RCC 7860 (cell line): Measurements from ENCODE around the gene DNAJC30.

Experiments
- DNase-seq: peaks from one replicate; pipeline ENCODE4 v3.0.0-alpha.2; 2015; ENCODE audit warnings: low spot score
- FAIRE-seq: peaks from 2 replicates; lab custom pipeline; 2012; peaks lifted over from hg19 to GRCh38; lab: Jason Lieb, UNC

DNAJC30 gene

DNA sequence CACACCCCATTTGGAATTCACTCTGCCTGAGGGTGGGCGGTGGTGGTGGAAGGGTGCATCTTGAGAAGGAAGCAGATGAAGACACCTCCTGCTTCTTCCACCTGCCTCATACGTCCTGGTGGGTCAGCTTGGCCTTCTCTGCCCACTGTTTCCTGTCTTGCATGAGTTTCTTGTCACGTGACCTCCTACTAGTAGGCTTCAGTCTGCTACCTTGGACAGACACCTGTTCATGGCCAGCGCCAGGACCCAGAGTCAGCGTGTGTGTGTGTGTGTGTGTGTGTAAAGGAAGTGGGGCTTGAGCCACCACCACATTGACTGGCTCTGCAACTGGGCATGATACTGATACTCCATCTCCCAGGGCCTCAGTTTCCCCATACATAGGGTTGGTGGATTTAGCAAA is 32.7 kb downstream of the DNAJC30 start:
- no peak for DNase-seq
- FAIRE-seq: no peak

DNA sequence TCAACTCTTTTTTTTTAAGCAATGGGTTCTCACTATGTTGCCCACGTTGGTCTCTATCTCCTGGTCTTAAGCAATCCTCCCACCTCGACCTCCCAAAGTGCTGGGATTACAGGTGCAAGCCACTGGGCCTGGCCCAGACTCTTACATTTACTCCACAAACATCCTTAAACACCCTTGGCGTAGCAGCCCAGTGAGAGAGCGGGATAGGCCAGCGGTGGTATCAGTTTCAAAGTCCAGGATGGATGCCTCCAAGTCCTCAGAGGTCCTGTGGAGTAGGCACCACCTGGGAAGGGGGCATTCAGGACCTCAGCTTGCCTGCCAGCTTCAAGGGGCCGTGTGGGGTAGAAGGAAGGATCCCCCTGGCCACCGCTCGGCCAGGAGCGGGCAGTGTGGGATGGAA is 33.7 kb downstream of the DNAJC30 start:
- no peak for FAIRE-seq
- no peak for DNase-seq

DNA sequence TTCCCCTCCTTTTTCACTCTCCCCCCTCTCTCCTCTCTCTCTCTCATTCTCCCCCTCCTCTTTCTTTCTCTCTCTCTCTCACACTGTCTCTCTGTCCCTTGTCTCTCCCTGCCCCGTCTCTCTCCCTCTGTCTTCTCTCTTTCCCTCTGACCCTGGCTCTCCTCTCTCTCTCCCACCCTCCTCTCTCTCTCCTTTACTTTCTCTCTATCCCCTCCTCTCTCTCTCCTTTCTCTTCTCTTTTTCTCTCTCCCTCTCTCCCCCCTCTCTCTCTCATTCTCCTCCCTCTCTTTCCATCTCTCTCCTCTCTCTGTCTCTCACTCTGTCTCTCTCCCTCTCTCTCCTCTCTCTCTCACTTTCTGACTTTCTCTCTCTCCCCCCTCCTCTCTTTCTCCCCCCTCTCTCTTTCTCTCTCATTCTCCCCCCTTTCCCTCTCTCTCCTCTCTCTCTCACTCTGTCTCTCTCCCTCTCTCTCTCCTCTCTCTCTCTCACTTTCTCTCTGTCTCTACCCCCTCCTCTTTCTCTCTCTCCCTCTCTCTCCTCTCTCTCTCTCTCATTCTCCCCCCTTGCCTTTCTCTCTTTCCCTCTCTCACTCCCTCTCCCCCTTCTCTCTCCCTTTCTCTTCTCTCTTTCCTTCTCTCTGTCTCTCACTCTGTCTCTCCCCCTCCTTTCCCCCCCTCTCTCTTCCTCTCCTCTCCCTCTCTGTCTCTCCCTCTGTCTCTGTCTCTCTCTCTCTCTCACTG is 34.5 kb downstream of the DNAJC30 start:
- no peak for FAIRE-seq
- DNase-seq: no peak

DNA sequence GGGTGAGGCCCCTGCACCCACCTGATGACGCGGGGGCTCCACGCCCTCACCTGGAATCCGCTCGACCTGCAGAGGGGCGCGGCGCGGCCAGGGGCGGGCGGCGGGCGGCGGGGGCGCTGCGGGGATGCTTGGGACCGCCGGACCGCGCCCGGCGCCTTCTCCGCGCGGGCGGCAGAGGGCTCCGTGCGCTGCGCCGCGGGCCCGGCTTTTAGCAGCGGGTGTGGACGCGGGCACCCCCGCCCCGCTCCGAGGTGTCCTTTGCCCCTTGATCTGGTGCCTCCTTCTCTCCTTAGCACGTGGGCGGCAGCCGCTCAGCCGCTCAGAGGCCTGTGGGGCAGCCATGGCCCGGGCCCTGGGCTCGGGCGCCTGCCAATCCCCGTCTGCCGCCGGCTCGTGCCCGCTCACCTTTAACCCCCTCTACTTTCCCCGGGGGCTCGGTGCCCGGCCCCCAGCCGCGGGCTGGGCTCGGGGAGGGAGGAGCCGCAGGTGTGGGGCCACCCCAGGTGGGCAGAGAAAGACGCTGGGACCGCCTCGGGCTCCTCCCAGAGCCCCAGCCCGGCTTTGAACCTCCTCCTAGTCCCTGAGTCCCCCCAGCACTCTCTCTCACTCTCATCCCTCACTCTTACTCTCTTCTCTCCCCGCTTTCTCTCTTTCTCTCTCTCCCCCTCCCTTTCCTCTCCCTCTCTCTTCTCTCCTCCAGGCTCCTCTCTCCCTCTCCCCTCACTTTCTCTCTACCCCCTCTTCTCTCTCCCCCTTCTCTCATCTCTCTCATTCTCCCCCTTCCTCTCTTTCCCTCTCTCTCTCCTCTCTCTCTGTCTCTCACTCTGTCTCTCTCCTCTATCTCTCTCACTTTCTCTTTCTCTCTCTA is 35.3 kb downstream of the DNAJC30 start:
- DNase-seq (no peak), FAIRE-seq (no peak)

DNA sequence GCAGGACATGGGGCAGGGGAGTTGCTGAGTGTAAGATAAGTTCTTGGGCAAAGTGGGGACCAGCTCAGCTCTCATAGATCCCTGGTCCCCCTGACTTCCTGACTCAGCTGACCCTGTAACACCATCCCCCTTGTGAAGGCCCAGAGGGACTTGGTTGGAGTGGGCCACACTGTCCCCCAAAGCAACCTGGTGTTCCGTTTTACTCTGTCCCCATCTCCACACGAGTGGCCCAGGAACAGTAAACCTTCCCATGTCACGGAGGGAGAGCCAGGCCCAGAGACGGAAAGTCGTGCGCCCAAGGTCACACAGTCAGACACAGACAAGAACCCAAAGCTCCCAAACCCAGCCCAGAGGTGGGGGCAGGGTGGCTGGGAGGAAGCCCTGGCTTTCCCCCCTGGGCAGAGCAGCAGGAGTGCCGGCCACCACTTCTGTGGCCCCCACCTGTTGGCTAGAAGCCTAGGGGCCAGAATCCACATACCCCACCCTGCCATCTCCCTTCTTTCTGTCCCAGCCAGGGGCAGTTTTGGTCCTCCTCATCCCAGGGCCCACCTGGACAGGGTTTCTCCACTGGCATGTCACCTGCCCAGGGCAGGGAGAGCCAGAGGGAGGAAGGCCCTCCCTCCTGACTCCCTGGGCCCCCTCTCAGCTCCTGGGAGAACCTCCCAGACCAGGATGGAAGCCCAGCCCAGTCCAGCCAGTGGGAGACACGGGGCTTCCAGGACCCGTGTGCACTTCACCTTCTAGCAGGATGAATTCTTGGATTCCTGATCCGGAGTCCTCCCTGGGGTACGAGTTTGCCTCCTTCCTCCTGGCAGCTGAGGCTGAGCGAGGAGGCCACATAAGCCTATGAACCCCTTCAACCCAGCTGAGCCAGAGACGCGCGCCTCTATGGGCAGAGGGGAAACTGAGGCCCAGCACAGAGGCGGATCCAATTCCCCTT is 36.2 kb downstream of the DNAJC30 start:
- FAIRE-seq (no peak), DNase-seq (no peak)

DNA sequence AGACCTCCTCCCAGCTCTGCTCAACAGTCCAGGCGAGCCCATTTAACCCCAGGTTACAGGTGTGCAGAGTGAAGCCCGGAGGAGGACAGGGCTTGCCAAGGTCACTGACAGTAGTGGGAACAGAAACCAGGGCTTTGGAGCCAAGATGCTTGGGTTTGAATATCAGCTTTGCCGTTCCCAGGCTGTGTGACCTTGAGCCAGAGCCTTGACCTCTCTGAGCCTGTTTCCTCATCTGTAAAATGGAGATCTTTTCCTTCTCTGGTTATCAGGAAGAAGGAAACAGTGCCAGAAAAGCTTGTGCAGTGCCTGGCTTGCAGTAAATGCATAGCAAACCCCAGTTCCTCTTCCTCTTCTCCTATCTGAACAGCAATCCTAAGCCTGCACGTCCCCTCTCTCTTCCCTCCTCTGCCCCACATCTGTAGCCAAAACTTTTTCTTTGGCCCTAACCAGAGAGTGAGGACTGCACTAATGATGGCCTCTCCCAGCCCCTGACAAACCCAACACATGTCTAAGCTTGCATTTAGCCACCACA is 37.5 kb downstream of the DNAJC30 start:
- FAIRE-seq: no peak
- no peak for DNase-seq

DNA sequence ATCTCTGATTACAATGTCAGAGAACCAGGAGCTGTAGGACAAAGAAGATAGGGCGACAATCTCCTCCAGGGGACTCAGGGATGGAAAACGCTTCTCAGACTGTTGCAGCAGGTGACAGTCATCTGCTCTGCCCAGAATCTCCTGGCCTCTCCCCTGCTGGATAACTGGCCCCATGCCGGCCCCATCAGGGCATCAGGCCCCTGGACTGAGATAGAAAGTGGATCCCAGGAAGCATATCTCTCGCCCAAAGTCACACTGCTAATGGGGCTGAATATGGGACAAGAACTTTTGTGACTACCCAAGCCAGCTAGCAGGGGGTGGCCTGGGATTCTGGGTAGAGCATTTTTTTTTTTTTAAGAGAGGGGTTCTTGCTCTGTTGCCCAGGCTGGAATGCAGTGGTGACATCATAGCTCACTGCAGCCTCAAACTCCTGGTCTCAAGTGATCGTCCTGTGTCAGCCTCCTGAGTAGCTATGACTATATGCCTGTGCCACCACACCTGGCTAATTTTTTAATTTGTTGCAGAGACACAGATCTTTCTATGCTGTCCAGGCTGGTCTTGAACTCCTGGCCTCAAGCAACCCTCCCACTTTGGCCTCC is 38.5 kb downstream of the DNAJC30 start:
- FAIRE-seq (no peak), DNase-seq (no peak)

DNA sequence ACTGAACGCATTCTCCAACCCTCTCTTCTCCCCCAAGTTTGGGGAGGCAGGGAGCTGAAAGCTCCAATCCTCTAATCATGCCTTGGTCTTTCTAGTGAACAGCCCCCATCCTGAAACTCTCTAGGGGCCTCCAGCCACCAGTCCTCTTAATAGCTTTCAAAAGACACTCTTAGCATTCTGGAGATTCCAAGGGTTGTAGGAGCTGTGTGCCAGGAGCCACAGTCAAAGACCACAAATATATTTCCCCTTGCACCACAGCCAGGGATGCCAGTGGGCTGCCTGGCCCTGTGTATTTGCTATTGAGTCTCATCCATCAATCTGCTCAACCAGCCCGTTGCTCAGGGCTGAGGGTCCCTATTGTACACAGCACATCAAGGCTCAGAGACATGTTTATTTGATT is 40.4 kb downstream of the DNAJC30 start:
- FAIRE-seq (no peak), DNase-seq (no peak)

DNA sequence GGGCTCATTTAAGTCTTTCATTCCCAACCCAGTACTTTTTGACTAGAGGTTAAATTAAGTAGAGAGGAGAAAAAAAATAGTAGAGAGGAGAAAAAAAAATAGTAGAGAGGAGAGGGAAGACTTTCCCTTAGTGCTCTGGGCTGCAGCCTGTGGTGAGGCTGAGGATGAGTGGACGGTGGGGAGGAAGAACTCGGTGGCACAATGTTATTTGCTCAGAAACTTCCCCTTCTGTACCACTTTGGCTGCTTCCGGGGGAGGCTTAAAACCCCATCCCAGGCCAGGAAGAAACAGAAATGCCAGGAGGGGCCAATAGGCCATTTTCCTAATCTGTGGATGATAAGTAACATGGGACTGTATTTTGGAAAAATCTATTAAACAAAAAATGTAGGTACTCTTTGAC is 44.3 kb downstream of the DNAJC30 start:
- FAIRE-seq (no peak), DNase-seq (no peak)

DNA sequence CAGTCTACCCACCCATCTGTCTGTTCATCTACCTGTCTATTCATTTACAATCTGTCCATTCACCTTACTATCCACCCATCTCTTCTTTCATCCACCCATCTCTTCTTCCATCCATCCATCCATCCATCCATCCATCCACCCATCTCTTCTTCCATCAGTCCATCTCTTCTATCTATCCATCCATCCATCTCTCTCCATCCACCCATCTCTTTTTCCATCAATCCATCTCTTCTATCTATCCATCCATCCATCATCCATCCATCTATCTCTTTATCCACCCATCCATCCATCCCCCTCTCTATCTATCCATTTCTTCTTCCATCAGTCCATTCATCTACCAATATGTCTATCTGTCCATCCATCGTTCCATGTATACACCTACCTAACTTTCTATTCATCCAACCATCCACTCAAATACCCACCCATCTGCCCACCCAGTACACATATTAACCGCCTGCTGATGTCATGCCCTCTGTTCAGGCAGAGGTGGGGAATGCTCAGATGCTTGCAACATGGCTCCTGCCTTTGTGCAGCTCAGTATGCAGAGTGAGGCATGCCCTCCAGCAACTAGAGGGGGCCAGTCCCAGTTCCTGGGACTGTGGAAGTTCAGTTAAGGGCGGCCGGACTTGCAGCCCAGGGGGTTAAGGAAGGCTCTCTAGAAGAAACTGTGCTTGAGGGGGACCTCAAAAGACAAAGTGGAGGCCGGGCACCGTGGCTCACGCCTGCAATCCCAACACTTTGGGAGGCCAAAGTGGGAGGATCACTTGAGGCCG is 47.6 kb downstream of the DNAJC30 start:
- FAIRE-seq (no peak), DNase-seq (no peak)

DNA sequence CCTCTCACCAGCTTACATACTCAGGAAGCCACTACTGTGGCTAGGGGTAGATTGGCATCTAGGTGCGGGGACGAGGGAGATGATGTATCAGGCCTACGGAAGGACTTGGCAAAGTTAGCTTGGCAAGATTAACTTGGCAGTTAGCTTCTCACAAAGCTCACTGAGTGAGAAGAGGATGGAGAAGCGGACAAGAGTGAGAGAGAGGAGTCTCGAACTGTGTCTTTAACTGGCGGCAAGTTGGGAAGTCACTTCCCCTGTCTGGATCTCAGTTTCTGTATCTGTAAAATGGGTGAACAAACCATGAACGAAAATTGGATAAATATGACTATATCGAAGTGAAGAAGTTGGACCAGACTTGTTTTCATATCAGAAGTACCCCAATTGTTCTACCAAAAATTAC is 49.4 kb downstream of the DNAJC30 start:
- DNase-seq (no peak), FAIRE-seq (no peak)

DNA sequence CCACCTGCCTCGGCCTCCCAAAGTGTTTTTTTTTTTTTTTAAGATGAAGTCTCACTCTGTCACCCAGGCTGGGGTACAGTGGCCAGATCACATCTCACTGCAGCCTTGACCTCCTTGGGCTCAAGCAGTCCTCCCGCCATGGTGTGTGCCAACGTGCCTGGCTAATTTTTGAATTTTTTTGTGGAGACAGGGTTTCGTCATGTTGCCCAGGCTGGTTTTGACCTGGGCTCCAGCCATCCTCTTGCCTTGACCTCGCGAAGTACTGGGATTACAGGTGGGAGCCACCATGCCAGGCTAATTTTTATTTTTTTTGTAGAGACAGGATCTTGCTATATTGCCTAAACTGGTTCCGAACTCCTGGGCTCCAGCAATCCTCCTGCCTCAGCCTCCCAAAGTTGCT is 49.9 kb downstream of the DNAJC30 start:
- no peak for DNase-seq
- FAIRE-seq: no peak

DNA sequence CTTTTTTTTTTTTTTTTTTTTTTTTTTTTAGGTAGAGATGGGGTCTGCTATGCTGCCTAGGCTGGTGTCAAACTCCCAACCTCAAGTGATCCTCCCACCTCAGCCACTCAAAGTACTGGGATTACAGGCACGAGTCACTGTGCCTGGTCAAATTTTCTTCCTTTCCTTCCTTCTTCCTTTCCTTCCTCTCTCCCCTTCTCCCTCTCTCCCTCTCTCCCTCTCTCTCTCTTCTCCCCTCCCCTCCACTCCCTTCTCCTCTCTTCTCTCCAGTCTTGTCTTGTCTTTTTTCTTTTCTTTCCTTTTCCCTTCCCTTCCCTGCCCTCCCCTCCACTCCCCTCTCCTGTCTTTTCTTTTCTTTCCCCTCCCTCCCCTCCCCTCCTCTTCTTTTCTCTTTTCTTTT is 51.7 kb downstream of the DNAJC30 start:
- FAIRE-seq: no peak
- no peak for DNase-seq
